GM12878 (cell line): ENCODE data around the gene LRRC3C. TPM values are rescaled to one million over a fixed set of nuclear protein-coding genes. Genes with fewer than 3 reads are reported as not detected.

Experiments
- ATAC-seq: fragments of 200-7000 bp; cut with Tn5 transposase; 3 replicates; pipeline ENCODE4 v1.9.1; 2020; ENCODE audit warnings: mild to moderate bottlenecking, moderate library complexity
- BruUV-seq: library from RNA; stranded (reverse); fragments of 400-500 nt; replicated peaks from 2 replicates; lab custom pipeline; 2021; lab: Mats Ljungman, UMichigan
- CTCF ChIA-PET: fragments of 300-600 bp; sonication (Branson Sonifier 250); formaldehyde crosslinking; extraction: SDS; loops from one replicate; lab custom pipeline; 2021; ENCODE audit warnings: inconsistent platforms; lab: Yijun Ruan, JAX
- POLR2A ChIA-PET: fragments of 350-600 bp; formaldehyde crosslinking; extraction: SDS; loops from one replicate; lab custom pipeline; 2021; ENCODE audit warnings: inconsistent platforms; lab: Charles Lee
- RAD21 ChIA-PET: fragments of 300-600 bp; sonication (Branson Sonifier 250); formaldehyde crosslinking; loops from one replicate; lab custom pipeline; 2023; ENCODE audit warnings: antibody characterized with exemption; ENCODE audit not compliant: unreplicated experiment; lab: Charles Lee
- SMC1A ChIA-PET: fragments of 300-600 bp; sonication (Branson Sonifier 250); formaldehyde crosslinking; loops from one replicate; lab custom pipeline; 2023; ENCODE audit not compliant: unreplicated experiment, uncharacterized antibody; lab: Charles Lee
- DNase-seq: peaks from one replicate; pipeline ENCODE4 v3.0.0-alpha.2; 2011; ENCODE audit warnings: low read depth, low spot score
- FAIRE-seq: peaks from 3 replicates; lab custom pipeline; 2011; peaks lifted over from hg19 to GRCh38; lab: Jason Lieb, UNC
- H2AFZ ChIP-seq: 2 replicates; pipeline ENCODE4 v1.6.0; 2011; ENCODE audit warnings: low read depth, low read length, control low read depth; ENCODE audit not compliant: control insufficient read depth
- H3K27ac ChIP-seq: 2 replicates; pipeline ENCODE4 v1.5.1; 2011; ENCODE audit warnings: control low read depth; ENCODE audit not compliant: control insufficient read depth, insufficient read depth
- H3K27me3 ChIP-seq, 2 experiments: replicated peaks in 1 of 2; 2 replicates each; pipeline versions ENCODE4 v1.6.0 to v1.6.1; 2011; ENCODE audit warnings: low read length in 1 of 2; ENCODE audit not compliant: control insufficient read depth in 2 of 2, insufficient read depth in 2 of 2
- H3K36me3 ChIP-seq, 2 experiments: 2 replicates each; pipeline ENCODE4 v1.5.1; 2011; ENCODE audit warnings: low read length in 1 of 2; ENCODE audit not compliant: control insufficient read depth in 2 of 2, insufficient read depth in 2 of 2
- H3K4me1 ChIP-seq: 2 replicates; pipeline ENCODE4 v1.6.1; 2011; ENCODE audit warnings: mild to moderate bottlenecking, low read length, moderate library complexity, mixed read lengths; ENCODE audit not compliant: control insufficient read depth, insufficient read depth
- H3K4me2 ChIP-seq: 2 replicates; pipeline ENCODE4 v1.6.0; 2011; ENCODE audit warnings: control low read depth; ENCODE audit not compliant: control insufficient read depth, insufficient read depth
- H3K4me3 ChIP-seq: fragments of 200-600 bp; sonication (generic); 2 replicates; pipeline ENCODE4 v1.5.1; 2016
- H3K79me2 ChIP-seq: 2 replicates; pipeline ENCODE4 v1.6.0; 2011; ENCODE audit warnings: low read length; ENCODE audit not compliant: control insufficient read depth, insufficient read depth
- H3K9ac ChIP-seq: 2 replicates; pipeline ENCODE4 v1.8.0; 2011; ENCODE audit warnings: low read length, control low read depth, mixed read lengths; ENCODE audit not compliant: control insufficient read depth, insufficient read depth
- H3K9me3 ChIP-seq: replicated peaks from 3 replicates; pipeline ENCODE4 v1.5.1; 2011; ENCODE audit warnings: mild to moderate bottlenecking, low read length; ENCODE audit not compliant: control insufficient read depth, insufficient read depth
- H4K20me1 ChIP-seq: 2 replicates; pipeline ENCODE4 v1.6.0; 2011; ENCODE audit not compliant: control insufficient read depth, insufficient read depth
- BRCA1 ChIP-seq: IDR thresholded peaks from 2 replicates; pipeline ENCODE4 v1.6.1; 2011; ENCODE audit warnings: low read depth, low read length, improper control_type of control experiment
- CREM ChIP-seq: IDR thresholded peaks from 2 replicates; pipeline ENCODE4 v1.6.1; 2014; ENCODE audit warnings: antibody characterized with exemption, low read depth
- CTCF ChIP-seq, 3 experiments: IDR thresholded peaks in 2 of 3; conservative IDR thresholded peaks in 1 of 3; 2 replicates each; pipeline ENCODE4 v1.5.1; 2011; ENCODE audit warnings: low read depth in 3 of 3, low read length in 3 of 3, mild to moderate bottlenecking in 3 of 3, control low read depth in 2 of 3, moderate library complexity in 2 of 3, inconsistent platforms in 1 of 3, mixed read lengths in 1 of 3; ENCODE audit not compliant: control insufficient read depth in 2 of 3, insufficient read depth in 1 of 3; ENCODE audit errors: extremely low read depth in 1 of 3
- DPF2 ChIP-seq: fragments of 450-650 bp; IDR thresholded peaks from 2 replicates; pipeline ENCODE4 v1.6.1; 2017; ENCODE audit warnings: mild to moderate bottlenecking
- FOXM1 ChIP-seq: IDR thresholded peaks from 2 replicates; pipeline ENCODE4 v1.6.1; 2012; ENCODE audit warnings: low read depth, mild to moderate bottlenecking, inconsistent platforms, low read length, moderate library complexity
- HSF1 ChIP-seq: fragments of 150-350 bp; IDR thresholded peaks from 2 replicates; pipeline ENCODE4 v1.6.1; 2014; ENCODE audit warnings: mild to moderate bottlenecking, low read depth, low read length
- NKRF ChIP-seq: fragments of 450-650 bp; conservative IDR thresholded peaks from 2 replicates; pipeline ENCODE4 v1.6.1; 2017; ENCODE audit warnings: mild to moderate bottlenecking, moderate library complexity
- PBX3 ChIP-seq: IDR thresholded peaks from 2 replicates; pipeline ENCODE4 v1.6.1; 2011; ENCODE audit warnings: mild to moderate bottlenecking, low read depth, low read length, moderate library complexity; ENCODE audit not compliant: insufficient replicate concordance
- RUNX3 ChIP-seq: IDR thresholded peaks from 2 replicates; pipeline ENCODE4 v1.6.1; 2012; ENCODE audit warnings: low read length, inconsistent platforms
- WGBS: methylation state at CpG from one replicate; pipeline ENCODE4 v1.1.6; 2016; ENCODE audit warnings: low lambda C conversion rate; ENCODE audit not compliant: insufficient replicate concordance, insufficient coverage; ENCODE audit errors: missing lambda C conversion rate; 5-methylcytosine and 5-hydroxymethylcytosine counted together
- in situ Hi-C: fragments of 300-500 bp; cut with MboI; formaldehyde crosslinking; loops from 9 replicates; pipeline ENCODE4 v1.14.3; 2018; ENCODE audit warnings: mixed read lengths
- intact Hi-C: fragments of 100-400 bp; cut with micrococcal nuclease; formaldehyde crosslinking; loops from one replicate; pipeline ENCODE4 v1.14.2; 2022; ENCODE audit not compliant: unreplicated experiment
- polyA plus RNA-seq, 11 experiments: library from polyadenylated mRNA; depleted of rRNA in 4 of 11; unstranded in 6 of 11; stranded (reverse) in 5 of 11; fragments of >200 nt; fragmentation: Nextera tagmentation in 4 of 11; fragmentation: Illumina TruSeq in 1 of 11; extraction: Ambion mirVana in 4 of 11; extraction: Trizol in 1 of 11; gene quantifications; 1 replicate in 1 of 11; 2 replicates in 10 of 11; pipeline versions ENCODE4 v1.2.1 to v1.2.3, GENCODE V29; 2011 to 2016; ENCODE audit warnings: inconsistent platforms in 2 of 11, missing spikeins in 2 of 11, low read depth in 1 of 11
- total RNA-seq, 4 experiments: library from RNA; depleted of rRNA in 3 of 4; stranded (reverse); fragments of >200 nt in 3 of 4; fragmentation: Illumina TruSeq in 1 of 4; extraction: Trizol in 1 of 4; gene quantifications; 2 replicates each; pipeline versions ENCODE4 v1.2.1 to v1.2.3, GENCODE V29; 2013 to 2021

LRRC3C gene
- total and polyA plus RNA-seq, 10 of the 15 experiments (the other 5 are each of a cell fraction or from before 2014, with no cell fraction given): not detected

DNA sequence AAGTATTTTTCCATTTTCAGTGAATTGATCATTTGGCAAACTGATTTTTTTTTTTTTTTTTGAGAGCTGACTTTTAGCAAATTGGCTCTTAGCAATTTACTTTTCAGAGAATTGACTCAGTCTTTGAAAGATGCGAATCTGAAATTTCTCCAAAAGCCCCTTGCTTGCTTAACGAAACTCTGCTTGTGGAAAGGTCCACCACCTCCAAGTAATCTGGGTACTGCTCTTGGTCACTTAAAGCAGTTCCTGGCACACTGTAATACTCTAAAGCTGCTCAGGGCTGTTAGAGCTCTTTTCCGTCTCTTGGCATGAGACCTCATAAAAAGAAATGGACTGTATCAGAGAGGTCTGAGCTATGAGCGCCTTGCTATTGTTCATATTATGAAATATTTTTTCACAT, 12.0 kb upstream of the LRRC3C start (continued):
- TF ChIP-seq CREM (0 out of 2 replicates have a peak, but pooled peaks have one; percentile 24), FOXM1 (0 out of 2 replicates have a peak, but pooled peaks have one; percentile 61), DPF2 (peak; percentile 38; the same call in 1 of the 2 replicates), RUNX3 (peak; percentile 77)

GRCh38 chr17:39916918-39917317, 10.6 kb upstream of the LRRC3C start:
- POLR2A ChIA-PET: interaction anchor here (1.4 to 2.0 kb wide), 3 partner anchors 10 to 21 kb away, joined by 4 to 21 read pairs (median 11); no protein-coding TSS in a partner anchor
- H3K27me3 ChIP-seq: no peaks in the 10 kb centered on the region
- H3K4me2 ChIP-seq: peak overlapping the region; percentile 2; the same call in 1 of the 2 replicates
- RAD21 ChIA-PET: interaction anchor here (2.0 to 2.4 kb wide), 3 partner anchors 10 to 44 kb away, joined by 9 to 17 read pairs (median 16); partner anchors contain the start of genes LRRC3C and ORMDL3
- ATAC-seq (no peak), FAIRE-seq (no peak), DNase-seq (no peak)
- H3K4me1 ChIP-seq: peaks cover 33% of the 10 kb centered on the region
- H2AFZ ChIP-seq: no peak overlapping the region
- no peaks in the 10 kb centered on the region for H4K20me1 ChIP-seq
- no peak overlapping the region for H3K4me3 ChIP-seq
- H3K9ac ChIP-seq: no peak overlapping the region
- in situ Hi-C loops (no loop called here), intact Hi-C loops (no loop called here)
- CTCF ChIA-PET: interaction anchor here (0.8 to 2.5 kb wide), 3 partner anchors 9 to 45 kb away, joined by 3 to 25 read pairs (median 5); no protein-coding TSS in a partner anchor
- H3K36me3 ChIP-seq: peaks cover 3 to 8% of the 10 kb centered on the region in 2 experiments; a peak in 2 of 4 replicates
- no peaks in the 10 kb centered on the region; the same call in 2 of the 3 replicates for H3K9me3 ChIP-seq
- SMC1A ChIA-PET: interaction anchor here (0.9 to 4.4 kb wide), 4 partner anchors 14 to 44 kb away, joined by 3 to 40 read pairs (median 20); no protein-coding TSS in a partner anchor
- no TSS peak for BruUV-seq
- 88% methylated on average over 7 of the region's 7 CpGs for WGBS
- H3K27ac ChIP-seq: no peak overlapping the region
- no peak for TF ChIP-seq CTCF (IDR thresholded peaks at IDR 0.05 in 2 of 3, conservative IDR thresholded peaks at IDR 0.05 in 1 of 3; ENCODE audit: control insufficient read depth in 2 of 3, extremely low read depth in 1 of 3, insufficient read depth in 1 of 3, low read depth in 3 of 3, low read length in 3 of 3)
- TF ChIP-seq PBX3: no peak
- no peak for TF ChIP-seq NKRF
- TF ChIP-seq HSF1: no peak
- no peak for TF ChIP-seq BRCA1
- H3K79me2 ChIP-seq: peaks cover 2% of the 10 kb centered on the region
